GM19455 (cell line): ENCODE results near the gene GRIK4.
"Not testable (repeated sequence)": the region's sequence is repeated elsewhere in the genome, so short reads cannot be mapped to it uniquely, and the experiment has no call there.

Experiments used
- ATAC-seq: cut with Tn5 transposase; IDR thresholded peaks from one replicate; pipeline ENCODE4 v1.9.1; 2021; ENCODE audit not compliant: unreplicated experiment

GRIK4 gene

DNA sequence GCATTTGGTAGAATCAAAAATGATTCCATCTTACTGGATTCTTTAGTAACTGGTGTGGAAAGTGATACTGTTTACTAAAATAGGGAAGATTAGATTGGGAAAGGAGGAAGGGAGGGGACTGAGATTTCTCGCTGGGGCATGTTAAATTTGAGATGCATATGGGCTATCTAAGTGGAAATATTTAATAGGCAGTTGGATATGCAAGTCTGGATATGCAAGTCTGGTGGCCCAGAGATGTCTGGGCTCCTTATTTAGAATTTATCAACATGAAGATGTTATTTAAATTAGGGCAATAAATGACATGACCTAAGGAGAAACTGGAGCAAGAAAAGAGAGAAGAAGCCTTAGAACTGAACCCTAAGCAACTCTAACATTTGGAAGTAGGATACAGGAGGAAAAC is 495.4 kb downstream of the GRIK4 start:
- no peak for ATAC-seq

DNA sequence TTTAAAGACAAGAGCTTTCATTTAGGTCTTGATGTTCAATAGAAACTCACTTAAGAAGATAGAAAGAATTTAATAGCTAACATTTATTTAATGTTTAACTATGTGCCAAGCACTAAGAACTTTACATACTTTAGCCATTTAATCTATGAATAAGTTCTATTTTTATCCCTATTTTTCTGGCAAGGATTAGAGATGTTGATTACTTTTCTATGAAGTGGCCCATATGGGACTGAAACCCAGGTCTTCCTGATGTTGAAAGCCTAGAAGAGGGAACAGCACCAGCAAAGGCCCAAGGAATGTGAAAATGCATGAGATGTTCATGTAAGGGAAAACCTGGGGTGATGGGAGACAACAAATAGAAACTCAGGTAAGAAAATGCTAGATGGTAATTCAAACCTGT is 497.0 kb downstream of the GRIK4 start:
- no peak for ATAC-seq

DNA sequence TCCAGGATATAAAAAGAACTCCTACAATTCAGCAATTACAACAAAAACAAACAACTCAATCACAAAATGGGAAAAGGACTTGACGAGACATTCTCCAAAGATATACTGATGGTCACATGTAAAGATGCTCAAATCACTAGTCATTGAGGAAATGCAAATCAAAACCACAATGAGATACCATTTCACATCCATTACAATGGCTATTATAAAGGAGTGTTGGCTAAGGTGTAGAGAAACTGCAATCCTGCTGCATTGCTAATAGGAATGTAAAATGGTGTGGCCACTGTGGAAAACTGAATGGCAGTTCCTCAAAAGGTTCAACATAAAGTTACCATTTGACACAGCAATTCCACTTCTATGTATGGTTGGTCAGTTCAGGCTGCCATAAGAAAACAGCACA is 500.5 kb downstream of the GRIK4 start:
- ATAC-seq, result no peak

DNA sequence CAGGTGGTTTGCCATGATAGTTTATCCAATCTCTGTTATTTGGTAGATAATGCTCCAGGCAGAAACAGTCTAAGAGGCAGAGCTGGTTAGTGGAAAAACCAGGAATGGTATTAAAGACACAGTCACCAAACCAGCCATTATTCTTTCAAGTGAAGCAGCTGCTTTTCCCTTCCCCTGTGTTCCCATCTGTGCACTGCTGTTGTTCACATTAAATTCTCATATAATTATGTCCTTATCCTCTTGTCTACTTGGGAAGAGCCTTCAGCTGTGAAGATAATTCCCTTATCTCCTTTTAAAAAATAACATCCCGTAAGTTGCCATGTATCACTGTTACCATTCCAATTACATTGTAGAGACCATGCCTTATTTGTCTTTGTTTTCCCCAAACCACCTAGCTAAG is 507.2 kb downstream of the GRIK4 start:
- no peak for ATAC-seq

DNA sequence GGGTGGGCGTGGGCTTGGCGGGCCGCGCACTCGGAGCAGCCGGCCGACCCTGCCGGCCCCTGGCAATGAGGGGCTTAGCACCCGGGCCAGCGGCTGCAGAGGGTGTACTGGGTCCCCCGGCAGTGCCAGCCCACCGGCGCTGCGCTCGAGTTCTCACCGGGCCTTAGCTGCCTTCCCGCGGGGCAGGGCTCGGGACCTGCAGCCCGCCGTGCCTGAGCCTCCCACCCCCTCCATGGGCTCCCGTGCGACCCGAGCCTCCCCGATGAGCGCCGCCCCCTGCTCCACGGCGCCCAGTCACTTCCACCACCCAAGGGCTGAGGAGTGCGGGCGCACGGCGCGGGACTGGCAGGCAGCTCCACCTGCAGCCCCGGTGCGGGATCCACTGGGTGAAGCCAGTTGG is 510.2 kb downstream of the GRIK4 start:
- ATAC-seq, result not testable (repeated sequence)

DNA sequence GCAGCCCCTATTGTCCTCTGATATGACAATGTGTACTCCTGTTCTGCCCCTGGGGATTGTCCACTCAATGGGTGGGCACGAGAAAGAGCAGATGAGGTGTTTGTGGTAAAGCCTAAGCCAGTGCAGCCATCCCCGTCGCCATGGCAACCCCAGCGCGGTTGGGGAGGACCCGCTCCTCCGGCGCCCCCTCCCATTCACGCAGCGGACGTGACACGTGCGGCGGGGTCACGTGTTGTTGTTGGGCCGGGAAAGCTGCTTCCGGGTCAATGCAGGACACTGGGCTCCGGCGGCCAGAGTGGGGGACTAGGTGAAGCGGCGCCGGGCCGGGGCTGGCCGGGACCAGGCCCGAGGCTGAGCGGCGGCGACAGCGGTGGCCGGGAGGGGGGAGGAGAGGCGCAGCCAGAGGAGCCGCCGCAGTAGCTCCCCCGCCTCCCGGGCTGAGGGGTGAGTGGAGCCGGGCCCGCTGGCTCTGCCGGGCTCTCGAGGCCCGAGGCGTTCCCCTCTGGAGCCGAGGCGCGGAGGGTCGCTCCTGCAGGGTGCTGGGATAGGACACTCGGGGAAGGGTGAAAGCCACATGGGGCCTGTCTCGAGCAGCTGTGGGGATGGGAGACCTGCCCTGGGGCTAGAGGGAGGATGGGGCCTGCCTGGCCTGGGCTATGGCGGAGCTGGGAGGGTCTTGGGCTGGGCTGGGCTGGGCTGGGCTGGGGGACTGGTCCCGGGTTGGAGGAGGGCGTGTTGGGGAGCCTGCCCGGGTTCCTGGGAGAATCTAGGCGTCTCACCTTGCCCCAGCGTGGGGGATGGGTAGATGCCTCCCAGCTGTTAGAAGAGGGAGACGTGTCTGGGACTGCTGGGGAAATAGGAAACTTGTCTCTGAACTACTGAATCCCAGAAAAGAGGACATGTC is 512.6 kb downstream of the GRIK4 start, which contains the start of gene TBCEL:
TBCEL (plus strand) TSS at position 255 of the 904 bp plus-strand sequence. CDS start 21,589 bp downstream, outside the sequence.
- ATAC-seq, result peak; percentile 95

DNA sequence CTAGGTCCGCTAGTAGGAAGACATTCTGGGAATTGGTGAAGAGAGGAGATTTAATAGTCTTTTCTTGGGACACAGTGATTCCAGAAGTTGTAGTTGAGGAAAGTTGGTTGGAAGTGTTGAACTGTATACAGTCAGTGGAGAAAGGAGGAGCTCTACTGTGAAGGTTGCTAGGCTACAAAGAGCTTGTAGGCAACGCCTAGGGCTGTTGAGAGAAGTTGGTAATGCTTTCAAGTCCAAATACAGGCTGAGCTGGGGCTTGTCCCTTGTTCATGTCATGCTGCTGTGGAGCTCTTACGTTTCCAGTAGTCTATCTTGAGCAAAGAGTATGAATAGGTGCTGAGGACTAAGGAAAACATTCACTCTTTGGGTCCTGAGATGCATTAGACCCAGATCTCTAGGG is 513.4 kb downstream of the GRIK4 start:
- ATAC-seq, result no peak

DNA sequence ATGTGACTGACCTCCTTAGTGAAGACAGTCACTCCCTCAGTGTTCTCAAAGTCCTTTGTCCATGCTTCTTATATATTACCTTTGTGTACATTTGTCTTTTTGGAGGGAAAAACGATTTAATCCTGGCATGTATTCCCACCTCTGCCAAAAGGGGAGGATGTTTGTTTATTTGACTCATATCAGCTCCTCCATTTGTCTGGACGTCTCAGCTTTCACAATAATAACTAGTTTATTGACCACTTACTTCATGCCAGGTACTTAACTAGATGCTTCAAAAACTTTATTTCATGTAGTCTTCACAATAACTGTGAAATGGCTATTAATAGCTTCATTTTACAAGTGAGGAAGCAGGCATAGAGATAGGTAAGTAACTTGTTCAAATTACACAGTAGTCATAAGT is 517.6 kb downstream of the GRIK4 start:
- ATAC-seq, result no peak

DNA sequence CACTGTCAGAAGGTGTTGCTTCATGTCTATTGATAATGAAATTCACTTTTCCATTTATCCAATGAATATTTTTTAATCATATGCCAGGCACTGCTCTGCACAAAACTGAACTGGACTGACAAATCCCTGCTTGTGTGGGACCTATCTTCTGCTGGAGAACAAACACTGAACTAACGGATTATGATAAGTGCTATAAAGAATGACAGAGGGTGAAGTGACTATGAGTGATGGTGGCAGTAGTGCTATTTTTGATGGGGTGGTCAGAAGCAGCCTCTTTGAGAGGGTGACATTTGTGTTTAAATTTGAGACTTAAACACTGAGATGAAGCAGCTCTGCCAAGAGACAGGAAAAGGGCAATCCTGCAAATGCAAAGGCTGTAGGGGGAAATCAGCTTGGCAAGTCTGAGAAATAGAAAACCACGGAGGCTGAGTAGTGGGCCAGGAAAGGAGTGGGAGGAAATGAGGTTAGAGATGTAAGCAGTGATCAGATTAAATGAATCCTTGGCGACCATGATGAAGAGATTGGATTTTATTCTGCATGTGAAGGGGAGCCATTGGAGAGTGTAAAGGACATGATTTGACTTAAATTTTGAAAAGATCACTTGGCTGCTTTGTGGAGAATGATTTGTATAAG is 518.4 kb downstream of the GRIK4 start:
- no peak for ATAC-seq

DNA sequence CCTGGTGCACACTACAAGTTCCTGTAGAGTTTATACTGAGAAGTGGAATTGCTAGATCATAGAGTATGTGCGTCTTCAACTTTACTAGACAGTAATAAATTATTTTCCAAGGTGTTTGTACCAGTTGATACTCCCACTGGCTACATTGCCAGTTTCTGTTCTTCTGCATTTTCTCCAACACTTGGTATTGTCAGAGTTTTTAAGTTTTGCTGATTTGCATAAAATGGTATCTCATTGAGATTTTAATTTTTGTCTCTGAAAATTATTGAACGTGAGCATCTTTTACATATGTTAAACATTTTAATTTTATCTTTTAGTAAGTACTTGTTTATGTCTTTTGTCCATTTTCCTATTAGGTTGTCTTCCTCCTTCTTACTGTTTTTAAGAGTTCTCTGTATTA is 519.6 kb downstream of the GRIK4 start:
- no peak for ATAC-seq

DNA sequence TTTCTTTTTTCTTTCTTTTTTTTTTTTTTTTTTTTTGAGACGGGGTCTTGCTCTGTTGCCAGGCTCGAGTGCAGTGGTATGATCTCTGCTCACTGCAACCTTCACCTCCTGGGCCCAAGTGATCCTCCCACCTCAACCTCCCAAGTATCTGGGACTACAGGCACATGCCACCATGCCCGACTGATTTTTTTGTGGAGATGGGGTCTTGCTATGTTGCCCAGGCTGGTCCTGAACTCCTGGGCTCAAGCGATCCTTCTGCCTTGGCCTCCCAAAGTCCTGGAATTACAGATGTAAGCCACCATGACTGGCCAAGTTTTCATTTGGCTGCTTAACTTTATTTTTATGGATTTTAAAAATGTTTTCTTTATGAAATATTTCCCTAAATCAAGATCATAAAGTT is 520.1 kb downstream of the GRIK4 start:
- ATAC-seq, result not testable (repeated sequence)

DNA sequence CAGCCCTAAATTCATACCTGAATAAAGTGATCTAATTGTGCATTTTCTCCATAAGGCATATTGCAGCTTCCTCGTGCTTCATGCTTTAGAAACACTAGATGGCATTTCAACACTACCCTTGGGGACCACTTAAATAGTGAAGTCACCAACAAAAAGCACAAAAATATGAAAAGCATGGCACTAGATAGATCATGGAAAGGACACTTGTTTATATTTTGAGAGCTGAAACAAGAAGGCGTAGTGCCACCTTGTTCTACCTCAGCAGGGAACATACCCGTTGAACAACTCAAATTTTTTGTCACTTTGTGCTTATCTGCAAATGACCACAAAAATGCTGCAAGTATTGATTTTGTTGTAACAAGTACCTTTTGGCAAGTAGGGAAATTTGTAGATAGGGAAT is 521.0 kb downstream of the GRIK4 start:
- no peak for ATAC-seq

DNA sequence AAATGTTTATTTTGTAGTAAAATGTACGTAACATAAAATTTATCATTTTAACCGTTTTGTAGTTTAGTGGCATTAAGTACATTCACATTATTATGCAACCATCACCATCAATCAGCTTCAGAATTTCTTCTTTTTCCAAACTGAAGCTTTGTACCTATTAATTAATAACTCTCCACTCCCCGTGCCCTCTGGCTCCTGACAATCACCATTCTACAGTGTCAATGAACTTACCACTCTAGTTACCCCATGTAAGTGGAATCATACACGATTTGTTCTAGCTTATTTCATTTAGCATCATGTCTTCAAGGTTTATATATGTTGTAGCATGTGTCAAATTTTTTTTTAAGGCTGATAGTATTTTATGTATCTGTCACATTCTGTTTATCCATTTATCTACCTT is 522.1 kb downstream of the GRIK4 start:
- ATAC-seq, result no peak

DNA sequence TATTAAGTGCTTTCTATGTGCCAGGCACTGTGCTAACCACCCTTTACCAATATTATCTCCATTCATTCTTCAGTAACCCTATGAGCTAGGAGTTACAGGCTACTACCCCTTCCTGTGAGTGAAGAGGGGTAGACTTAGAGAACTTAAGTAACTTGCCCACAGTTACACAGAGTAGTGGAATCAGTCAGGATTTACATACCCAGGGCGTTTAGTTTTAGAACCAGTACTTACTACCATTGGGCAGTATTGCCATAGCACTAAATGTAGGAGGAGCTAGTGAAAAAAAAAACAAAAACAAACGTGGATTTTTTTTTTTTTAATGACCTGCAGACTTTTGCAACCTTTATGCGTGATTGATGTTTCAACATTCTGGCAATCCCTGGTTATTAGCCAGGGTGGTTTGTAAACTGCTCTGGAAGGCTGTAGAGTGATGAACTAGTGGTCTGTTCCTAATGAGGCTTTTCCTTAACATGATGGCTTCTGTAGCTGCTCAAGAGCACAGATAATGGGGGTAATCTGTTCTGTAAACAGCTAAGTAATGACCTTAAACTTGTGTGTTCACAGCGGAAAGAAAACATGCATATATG is 523.7 kb downstream of the GRIK4 start:
- no peak for ATAC-seq

DNA sequence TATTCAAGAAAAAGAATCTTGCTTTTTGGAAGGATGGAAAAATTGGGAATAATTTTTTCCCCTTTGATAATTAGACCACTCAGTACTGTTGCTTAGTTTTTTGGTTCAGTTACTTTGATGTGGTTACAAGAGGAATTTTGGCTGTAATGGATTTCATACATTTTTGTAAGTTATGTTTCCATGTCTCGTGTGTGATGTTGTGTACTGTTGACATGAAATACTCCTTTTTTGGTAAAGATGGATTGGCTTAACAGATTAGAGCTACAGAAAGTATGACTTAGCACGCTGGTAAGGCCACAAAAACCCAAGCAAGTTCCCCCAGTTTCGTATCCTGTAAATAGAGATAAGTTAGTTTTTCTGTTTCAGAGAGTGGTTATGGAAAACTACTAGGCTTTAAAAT is 524.2 kb downstream of the GRIK4 start:
- no peak for ATAC-seq

DNA sequence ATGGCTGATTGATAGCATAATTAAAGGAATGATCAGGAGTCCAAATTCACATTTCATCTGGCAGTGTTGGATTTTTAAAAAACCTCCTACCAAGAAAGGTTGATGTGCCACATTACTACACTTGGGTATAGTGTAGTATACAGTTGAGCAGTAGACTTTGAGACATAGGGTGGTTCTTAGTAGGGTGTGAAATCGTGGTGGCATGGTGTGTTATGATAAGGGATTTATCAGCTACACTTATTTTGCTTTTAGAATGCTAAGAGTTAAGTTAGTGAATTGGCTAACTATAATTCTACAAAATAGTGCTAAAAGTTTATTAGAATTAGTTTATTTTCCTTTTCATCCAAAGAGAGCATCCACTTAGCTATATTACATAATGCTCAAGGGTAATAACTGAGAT is 525.5 kb downstream of the GRIK4 start:
- no peak for ATAC-seq
